NCI-H2227 treated with DMSO at 0.1 percent for 48 hours (cell line): ENCODE measurements around the gene TIGD2.

ENCODE experiments used
- DNase-seq: peaks from one replicate; lab custom pipeline; 2025; lab: John Stamatoyannopoulos, UW

The TIGD2 gene

GRCh38 chr4:89162987-89163386, 51.7 kb downstream of the TIGD2 start:
- no peak for DNase-seq

GRCh38 chr4:89164400-89164799, 53.1 kb downstream of the TIGD2 start:
- DNase-seq = no peak
